Fibroblast of lung (primary cell): ENCODE data around the gene GPC6.

Experiments used
- CTCF ChIP-seq, 2 donors: IDR thresholded peaks in 1 of 2; conservative IDR thresholded peaks in 1 of 2; 1 replicate in 1 of 2; 2 replicates in 1 of 2; pipeline ENCODE4 v1.5.1; 2011 to 2012; ENCODE audit warnings: low read length in 2 of 2, control low read depth in 1 of 2, inconsistent platforms in 1 of 2, low read depth in 1 of 2, mild to moderate bottlenecking in 1 of 2
- EZH2 ChIP-seq: IDR thresholded peaks from 2 replicates; pipeline ENCODE4 v1.5.1; 2012; ENCODE audit warnings: low read length, control low read depth, mild to moderate bottlenecking; ENCODE audit errors: missing control alignments

GRCh38 chr13:93674337-93674755 lies 447.7 kb downstream of the GPC6 start:
- TF ChIP-seq CTCF (conservative IDR thresholded peaks at IDR 0.05 in 1 of 2, IDR thresholded peaks at IDR 0.05 in 1 of 2; ENCODE audit: low read depth in 1 of 2, low read length in 2 of 2) (no peak), EZH2 (no peak)
